ENCODE measurements around the gene RER1.

The RER1 gene

DNA sequence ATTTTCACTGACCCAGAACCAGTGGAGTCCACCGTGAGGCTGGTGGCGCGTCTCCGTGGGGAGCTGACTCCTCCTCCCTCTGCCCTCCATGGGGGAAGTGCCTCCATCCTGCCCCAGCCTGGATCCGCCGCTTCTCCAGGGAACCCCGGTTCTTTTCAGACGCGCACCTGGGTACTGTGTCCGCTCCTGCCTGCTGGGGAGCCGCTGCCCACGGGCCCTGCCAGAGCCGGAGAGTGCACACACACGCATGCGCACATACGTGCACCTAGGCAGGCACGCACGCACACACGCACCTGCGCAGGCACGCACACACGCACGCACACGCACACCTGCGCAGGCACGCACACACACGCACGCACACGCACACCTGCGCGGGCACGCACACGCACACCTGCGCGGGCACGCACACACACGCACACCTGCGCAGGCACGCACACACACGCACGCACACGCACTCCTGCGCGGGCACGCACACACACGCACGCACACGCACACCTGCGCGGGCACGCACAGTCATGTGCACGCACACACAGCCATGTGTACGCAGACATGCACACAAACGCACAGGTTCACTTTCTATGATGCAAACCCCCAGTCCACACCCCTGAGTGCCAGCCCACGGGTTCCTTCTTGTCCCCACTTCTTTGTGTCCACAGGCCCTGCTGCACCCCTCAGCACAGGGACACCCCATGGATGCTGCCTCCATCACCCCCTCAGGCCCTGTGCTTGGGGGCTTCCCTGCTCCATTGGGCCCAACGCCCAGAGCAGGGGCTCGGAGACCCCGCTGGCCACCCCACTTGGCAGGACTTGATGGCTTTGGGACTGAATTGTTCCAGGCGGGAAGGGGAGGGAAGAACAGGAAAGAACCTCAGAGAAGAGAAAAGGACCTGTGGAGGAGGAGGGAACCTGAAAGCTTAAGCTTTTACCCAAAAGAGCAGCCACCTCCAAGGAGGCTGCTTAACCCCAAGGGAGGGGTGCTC lies 43.0 kb upstream of the RER1 start:
- no peaks in the 10 kb centered on the region for H3K4me1 ChIP-seq (ENCODE audit: insufficient read depth, low read length)
- no peak overlapping the region for H3K27ac ChIP-seq (ENCODE audit: low read length)
- H3K36me3 ChIP-seq (ENCODE audit: insufficient read depth, low read depth, low read length): no peaks in the 10 kb centered on the region
- H3K9ac ChIP-seq (ENCODE audit: low read depth, low read length): no peak overlapping the region
- no peak overlapping the region for H3K4me3 ChIP-seq (ENCODE audit: low read length)
- H3K27me3 ChIP-seq (ENCODE audit: insufficient read depth, low read length): no peaks in the 10 kb centered on the region
- no peaks in the 10 kb centered on the region for H3K9me3 ChIP-seq (ENCODE audit: insufficient read depth, low read depth, low read length)

DNA sequence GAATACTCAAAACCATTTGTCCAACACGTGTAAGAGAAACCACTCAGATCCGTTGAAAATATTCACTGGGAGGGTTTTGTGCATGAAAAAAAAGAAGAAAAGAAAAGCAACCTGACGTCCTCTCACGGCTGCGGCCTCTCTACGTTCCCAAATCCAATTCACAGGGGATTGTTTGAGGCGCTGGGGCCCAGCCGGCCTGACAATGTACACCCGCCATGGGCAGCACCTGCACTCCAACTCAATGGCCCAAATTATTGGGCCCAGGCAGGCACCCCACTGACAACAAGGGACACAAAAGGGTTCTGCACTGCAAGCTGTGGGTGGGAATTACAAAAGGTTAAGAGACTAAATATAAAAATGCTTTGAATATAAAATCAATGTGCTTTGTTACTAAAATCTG lies 41.8 kb upstream of the RER1 start:
- Histone ChIP-seq H3K36me3 (ENCODE audit: insufficient read depth, low read depth, low read length) (no peaks in the 10 kb centered on the region), H3K27me3 (ENCODE audit: insufficient read depth, low read length) (no peaks in the 10 kb centered on the region), H3K27ac (ENCODE audit: low read length) (no peak overlapping the region), H3K9me3 (ENCODE audit: insufficient read depth, low read depth, low read length) (no peaks in the 10 kb centered on the region), H3K4me3 (ENCODE audit: low read length) (no peak overlapping the region), H3K4me1 (ENCODE audit: insufficient read depth, low read length) (no peaks in the 10 kb centered on the region), H3K9ac (ENCODE audit: low read depth, low read length) (no peak overlapping the region)

DNA sequence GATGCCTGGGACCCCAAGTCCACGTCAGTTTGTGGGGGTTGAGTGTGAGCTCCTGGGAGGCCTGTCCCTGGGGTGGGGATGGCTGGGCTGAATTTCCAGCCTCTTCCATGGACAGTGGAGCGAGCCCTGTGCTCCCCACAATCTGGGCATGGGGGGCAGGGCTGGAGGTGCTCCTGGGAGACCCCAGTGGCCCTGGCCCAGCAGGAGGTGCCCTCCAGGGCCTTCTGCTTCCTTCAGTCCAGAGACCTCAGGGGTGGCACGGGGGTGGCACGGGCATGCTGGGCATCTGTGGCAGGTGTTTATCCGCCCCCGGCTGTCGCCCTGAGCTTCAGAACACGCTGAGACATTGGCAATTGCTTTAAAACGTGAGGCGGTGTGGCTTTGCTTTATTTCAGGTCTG lies 41.1 kb upstream of the RER1 start:
- Histone ChIP-seq H3K36me3 (ENCODE audit: insufficient read depth, low read depth, low read length) (no peaks in the 10 kb centered on the region), H3K9ac (ENCODE audit: low read depth, low read length) (no peak overlapping the region), H3K27me3 (ENCODE audit: insufficient read depth, low read length) (no peaks in the 10 kb centered on the region), H3K9me3 (ENCODE audit: insufficient read depth, low read depth, low read length) (no peaks in the 10 kb centered on the region), H3K27ac (ENCODE audit: low read length) (no peak overlapping the region), H3K4me1 (ENCODE audit: insufficient read depth, low read length) (no peaks in the 10 kb centered on the region), H3K4me3 (ENCODE audit: low read length) (no peak overlapping the region)

DNA sequence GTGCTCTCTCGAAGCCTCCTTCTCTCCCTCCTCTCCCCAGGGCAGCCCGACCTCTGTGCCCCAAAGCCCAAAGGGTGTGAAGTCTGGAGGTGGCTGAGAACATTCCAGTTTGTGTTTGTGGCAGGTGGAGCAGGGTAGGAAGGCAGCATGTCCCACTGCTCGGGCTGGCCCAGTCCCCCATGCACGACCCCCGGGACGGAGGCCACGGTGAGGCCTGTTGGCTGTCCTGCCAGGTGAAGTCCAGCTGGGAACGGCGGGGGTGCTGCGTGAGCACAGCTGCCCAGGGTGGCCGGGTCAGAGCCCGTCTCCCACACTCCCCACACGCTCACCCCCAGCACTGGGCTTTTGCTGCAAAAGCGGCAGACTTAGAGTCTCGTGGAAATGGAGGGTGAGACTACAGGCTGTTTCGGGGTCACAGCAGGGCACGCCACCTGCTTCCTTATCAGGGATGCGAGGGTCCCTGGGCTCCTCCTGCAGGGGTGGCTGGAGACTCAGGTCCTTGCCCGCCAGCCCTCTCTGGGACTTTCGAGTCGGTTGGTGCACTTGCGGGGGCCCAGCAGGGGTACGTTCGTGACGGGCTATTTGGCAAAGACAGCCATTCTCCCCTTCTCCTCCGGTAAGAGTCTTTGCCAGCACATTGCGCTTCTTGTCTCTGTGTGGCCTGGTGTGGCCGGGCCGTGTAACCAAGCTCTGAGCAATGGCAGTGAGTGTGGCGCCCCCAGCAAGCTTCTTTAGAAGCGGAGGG lies 40.6 kb upstream of the RER1 start:
- H3K27ac ChIP-seq (ENCODE audit: low read length): no peak overlapping the region

DNA sequence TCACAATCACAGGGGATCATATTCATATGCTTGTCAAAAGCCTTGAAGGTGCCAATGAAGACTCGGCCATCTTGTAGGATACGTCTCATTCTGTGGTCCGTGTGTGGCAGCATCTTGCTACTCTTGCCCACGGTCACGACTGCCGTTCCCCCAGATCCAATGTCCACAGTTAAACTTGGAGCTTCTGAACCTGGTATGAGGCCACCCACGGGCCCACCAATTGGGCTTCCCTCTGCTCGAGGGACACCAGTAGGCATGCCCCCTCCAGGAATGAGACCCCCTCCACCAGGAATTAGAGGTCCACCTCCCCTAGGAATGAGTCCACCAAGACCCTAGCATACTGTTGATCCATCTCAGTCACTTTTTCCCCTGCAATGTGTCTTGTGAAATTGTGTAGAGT lies 39.9 kb upstream of the RER1 start:
- no peaks in the 10 kb centered on the region for H3K9me3 ChIP-seq (ENCODE audit: insufficient read depth, low read depth, low read length)
- H3K4me1 ChIP-seq (ENCODE audit: insufficient read depth, low read length): no peaks in the 10 kb centered on the region
- H3K27ac ChIP-seq (ENCODE audit: low read length): no peak overlapping the region
- H3K36me3 ChIP-seq (ENCODE audit: insufficient read depth, low read depth, low read length): no peaks in the 10 kb centered on the region
- H3K4me3 ChIP-seq (ENCODE audit: low read length): no peak overlapping the region
- no peaks in the 10 kb centered on the region for H3K27me3 ChIP-seq (ENCODE audit: insufficient read depth, low read length)
- H3K9ac ChIP-seq (ENCODE audit: low read depth, low read length): no peak overlapping the region

More for the DNA sequence above, 40.6 kb upstream of the RER1 start:
- no peaks in the 10 kb centered on the region for H3K4me1 ChIP-seq (ENCODE audit: insufficient read depth, low read length)
- H3K27me3 ChIP-seq (ENCODE audit: insufficient read depth, low read length): no peaks in the 10 kb centered on the region
- H3K4me3 ChIP-seq (ENCODE audit: low read length): no peak overlapping the region
- H3K36me3 ChIP-seq (ENCODE audit: insufficient read depth, low read depth, low read length): no peaks in the 10 kb centered on the region
- H3K9me3 ChIP-seq (ENCODE audit: insufficient read depth, low read depth, low read length): no peaks in the 10 kb centered on the region
- H3K9ac ChIP-seq (ENCODE audit: low read depth, low read length): no peak overlapping the region

DNA sequence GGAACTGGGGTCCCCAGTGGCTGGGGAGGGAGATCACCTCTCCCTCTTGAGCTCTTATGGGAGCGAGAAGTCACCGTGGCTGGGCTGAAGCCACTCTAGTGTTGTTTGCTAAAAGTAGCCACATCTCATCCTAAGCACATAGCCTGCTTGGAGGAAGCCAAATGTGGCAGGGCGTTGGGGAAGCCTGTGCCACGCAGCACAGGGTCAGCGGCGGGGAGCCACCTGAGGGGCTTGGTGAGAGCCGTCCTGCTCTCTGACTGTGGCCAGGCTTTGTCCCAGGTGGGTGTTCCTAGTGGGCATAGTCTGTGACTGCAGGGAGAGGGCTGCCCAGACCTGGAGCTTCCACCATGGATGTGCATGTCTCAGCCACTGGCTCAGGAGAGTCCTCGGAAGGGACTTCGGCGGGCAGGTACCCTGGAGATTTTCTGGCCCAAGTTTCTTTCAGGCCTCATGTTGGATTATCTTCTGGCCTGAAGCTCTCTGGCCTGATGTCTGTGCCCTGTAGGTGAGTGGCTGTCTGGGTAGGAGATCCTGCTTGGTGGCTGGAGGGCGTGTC lies 39.2 kb upstream of the RER1 start:
- Histone ChIP-seq H3K27me3 (ENCODE audit: insufficient read depth, low read length) (no peaks in the 10 kb centered on the region), H3K4me3 (ENCODE audit: low read length) (no peak overlapping the region), H3K9ac (ENCODE audit: low read depth, low read length) (no peak overlapping the region), H3K4me1 (ENCODE audit: insufficient read depth, low read length) (no peaks in the 10 kb centered on the region), H3K27ac (ENCODE audit: low read length) (no peak overlapping the region), H3K36me3 (ENCODE audit: insufficient read depth, low read depth, low read length) (no peaks in the 10 kb centered on the region), H3K9me3 (ENCODE audit: insufficient read depth, low read depth, low read length) (no peaks in the 10 kb centered on the region)

DNA sequence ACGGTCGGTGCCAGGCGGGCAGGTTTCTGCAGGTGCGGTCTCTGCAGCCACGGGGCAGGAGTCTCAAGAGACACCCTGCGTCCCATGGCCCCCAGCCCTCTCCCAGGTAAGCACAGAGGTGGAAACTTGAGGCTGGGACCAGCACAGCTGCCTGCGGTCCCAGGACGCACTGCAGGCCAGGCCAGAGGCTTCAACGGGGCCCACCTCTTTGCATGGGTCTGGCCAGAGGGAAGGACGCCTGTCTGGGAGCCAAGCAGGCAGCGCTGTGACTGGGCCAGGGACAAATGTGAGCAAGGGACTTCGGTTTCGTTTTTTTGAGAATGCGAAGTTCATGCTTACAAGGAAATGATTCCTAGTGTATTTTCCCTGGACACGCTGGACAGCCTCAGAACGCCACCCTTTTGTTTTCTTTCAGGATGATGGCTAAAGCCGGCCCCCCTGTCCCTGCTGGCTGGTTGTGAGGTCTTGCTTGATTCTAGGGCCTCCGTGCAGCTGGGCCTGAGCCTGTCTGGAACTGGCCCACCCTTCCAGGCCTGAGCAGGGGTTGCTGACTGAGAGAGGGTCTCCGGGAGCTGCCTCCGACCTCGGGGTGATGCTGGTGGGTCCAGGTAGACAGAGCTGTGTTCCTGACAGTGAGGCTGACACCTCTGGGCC lies 38.6 kb upstream of the RER1 start:
- Histone ChIP-seq H3K9me3 (ENCODE audit: insufficient read depth, low read depth, low read length) (no peaks in the 10 kb centered on the region), H3K4me1 (ENCODE audit: insufficient read depth, low read length) (no peaks in the 10 kb centered on the region), H3K27me3 (ENCODE audit: insufficient read depth, low read length) (no peaks in the 10 kb centered on the region), H3K9ac (ENCODE audit: low read depth, low read length) (no peak overlapping the region), H3K36me3 (ENCODE audit: insufficient read depth, low read depth, low read length) (no peaks in the 10 kb centered on the region), H3K27ac (ENCODE audit: low read length) (no peak overlapping the region), H3K4me3 (ENCODE audit: low read length) (no peak overlapping the region)

DNA sequence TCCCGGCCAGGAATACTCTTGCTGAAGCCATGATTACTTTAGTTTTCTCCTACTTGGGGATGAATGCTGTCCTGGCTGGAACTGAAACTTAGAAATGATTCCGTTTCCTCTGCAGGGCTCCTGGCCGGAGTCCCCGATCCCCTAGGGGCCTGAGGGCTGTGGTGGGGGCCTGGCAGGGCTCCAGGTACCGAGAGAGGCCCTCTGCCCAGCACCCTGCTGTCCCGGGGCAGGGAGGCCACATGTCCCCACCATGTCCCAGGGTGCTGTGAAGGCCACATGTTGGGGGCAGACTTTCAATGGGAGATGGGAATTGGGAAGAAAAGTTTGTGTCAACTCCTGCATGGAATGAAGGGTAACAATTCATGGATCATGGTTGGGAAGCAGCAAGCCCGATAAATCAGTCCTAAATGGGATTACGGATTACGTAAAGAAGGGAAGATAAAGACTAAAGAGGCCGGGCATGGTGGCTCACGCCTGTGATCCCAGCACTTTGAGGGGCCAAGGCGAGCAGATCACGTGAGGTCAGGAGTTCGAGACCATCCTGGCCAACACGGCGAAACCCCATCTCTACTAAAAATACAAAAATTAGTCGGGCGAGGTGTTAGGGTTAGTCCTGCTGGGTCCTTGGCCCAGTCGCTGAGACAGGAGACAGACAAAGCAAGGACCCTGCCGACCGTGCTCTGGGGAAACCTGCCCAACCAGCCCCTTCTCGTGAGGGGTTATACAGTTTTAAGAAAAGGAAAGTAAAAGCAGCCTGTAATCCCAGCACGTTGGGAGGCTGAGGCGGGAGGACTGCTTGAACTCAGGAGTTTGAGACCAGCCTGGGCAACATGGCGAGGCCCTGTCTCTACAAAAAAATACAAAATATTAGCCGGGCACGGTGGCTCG lies 37.8 kb upstream of the RER1 start:
- Histone ChIP-seq H3K36me3 (ENCODE audit: insufficient read depth, low read depth, low read length) (no peaks in the 10 kb centered on the region), H3K9me3 (ENCODE audit: insufficient read depth, low read depth, low read length) (no peaks in the 10 kb centered on the region), H3K27me3 (ENCODE audit: insufficient read depth, low read length) (no peaks in the 10 kb centered on the region), H3K9ac (ENCODE audit: low read depth, low read length) (no peak overlapping the region), H3K4me1 (ENCODE audit: insufficient read depth, low read length) (no peaks in the 10 kb centered on the region), H3K4me3 (ENCODE audit: low read length) (no peak overlapping the region), H3K27ac (ENCODE audit: low read length) (no peak overlapping the region)

DNA sequence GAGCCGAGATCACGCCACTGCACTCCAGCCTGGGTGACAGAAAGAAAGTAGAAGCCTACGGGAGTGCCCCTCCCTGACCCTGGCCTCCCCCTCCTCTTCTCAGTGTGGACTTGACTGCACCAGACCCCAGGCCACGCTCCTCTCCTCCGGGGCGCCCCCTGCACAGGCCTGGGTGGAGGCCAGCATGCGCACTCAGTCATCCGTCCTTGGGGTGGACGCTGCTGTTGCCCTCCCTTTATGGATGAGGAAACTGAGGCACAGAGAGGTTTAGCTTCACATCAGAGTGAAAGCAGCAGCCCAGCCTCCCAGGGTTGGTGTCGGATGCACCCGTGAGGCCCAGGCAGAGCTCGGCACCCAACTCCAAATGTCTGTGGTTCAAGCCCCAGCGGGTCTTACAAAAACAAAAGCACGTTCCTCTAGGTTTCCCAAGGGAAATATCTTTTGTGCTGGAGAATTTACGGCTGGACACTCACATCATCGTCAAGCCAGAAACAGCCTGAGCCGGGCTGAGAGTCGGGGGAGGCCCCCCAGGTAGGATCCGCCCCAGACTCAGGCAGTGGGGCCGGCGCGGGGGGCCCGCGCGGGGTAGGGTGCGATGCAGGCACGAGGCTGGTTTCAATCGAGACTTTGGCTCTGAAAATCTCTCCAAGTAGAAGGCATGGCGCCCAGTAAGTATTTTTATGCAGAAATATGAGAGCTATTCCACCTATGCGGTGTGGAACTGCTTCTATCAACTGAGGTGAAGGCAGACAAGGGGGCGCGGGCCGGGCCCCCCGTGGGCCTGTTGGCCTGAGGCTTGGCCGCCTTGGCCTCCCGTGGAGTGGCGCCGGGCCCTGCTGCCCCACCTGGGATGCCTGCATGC lies 36.9 kb upstream of the RER1 start:
- H3K4me1 ChIP-seq (ENCODE audit: insufficient read depth, low read length): no peaks in the 10 kb centered on the region
- no peaks in the 10 kb centered on the region for H3K36me3 ChIP-seq (ENCODE audit: insufficient read depth, low read depth, low read length)
- no peak overlapping the region for H3K9ac ChIP-seq (ENCODE audit: low read depth, low read length)
- no peaks in the 10 kb centered on the region for H3K9me3 ChIP-seq (ENCODE audit: insufficient read depth, low read depth, low read length)
- H3K27ac ChIP-seq (ENCODE audit: low read length): no peak overlapping the region
- no peak overlapping the region for H3K4me3 ChIP-seq (ENCODE audit: low read length)
- no peaks in the 10 kb centered on the region for H3K27me3 ChIP-seq (ENCODE audit: insufficient read depth, low read length)
